GM19023 (cell line): ENCODE measurements around the gene TFDP1.

Experiments
- ATAC-seq: cut with Tn5 transposase; IDR thresholded peaks from one replicate; pipeline ENCODE4 v1.9.1; 2021; ENCODE audit warnings: mild to moderate bottlenecking, moderate library complexity; ENCODE audit not compliant: unreplicated experiment

The TFDP1 gene

GRCh38 chr13:113596321-113597200 lies 12.0 kb downstream of the TFDP1 start:
- no peak for ATAC-seq

- no peak for ATAC-seq
These were observed 13.0 kb downstream of the TFDP1 start for GRCh38 chr13:113597391-113598080.

GRCh38 chr13:113598081-113598410 lies 13.5 kb downstream of the TFDP1 start:
- no peak for ATAC-seq

- ATAC-seq: no peak
These were observed 13.9 kb downstream of the TFDP1 start for GRCh38 chr13:113598481-113598880.

GRCh38 chr13:113599391-113599790 lies 14.8 kb downstream of the TFDP1 start:
- ATAC-seq: no peak

GRCh38 chr13:113601166-113602070 lies 16.9 kb downstream of the TFDP1 start:
- ATAC-seq: no peak

GRCh38 chr13:113602291-113602988 lies 17.9 kb downstream of the TFDP1 start:
- no peak for ATAC-seq

GRCh38 chr13:113603116-113603710 lies 18.7 kb downstream of the TFDP1 start:
- no peak for ATAC-seq

GRCh38 chr13:113604186-113604585 lies 19.6 kb downstream of the TFDP1 start:
- ATAC-seq: no peak

- ATAC-seq: no peak
These were observed 20.9 kb downstream of the TFDP1 start for GRCh38 chr13:113605461-113605860.

GRCh38 chr13:113605866-113606438 lies 21.4 kb downstream of the TFDP1 start:
- ATAC-seq: no peak

- no peak for ATAC-seq
These were observed 22.7 kb downstream of the TFDP1 start for GRCh38 chr13:113607056-113607888.

GRCh38 chr13:113607889-113608635 lies 23.5 kb downstream of the TFDP1 start:
- no peak for ATAC-seq

- ATAC-seq: no peak
These were observed 24.5 kb downstream of the TFDP1 start for GRCh38 chr13:113608967-113609533.

GRCh38 chr13:113609616-113610015 lies 25.1 kb downstream of the TFDP1 start:
- ATAC-seq: no peak

- ATAC-seq: no peak
These were observed 25.7 kb downstream of the TFDP1 start for GRCh38 chr13:113610266-113610665.

- no peak for ATAC-seq
These were observed 27.4 kb downstream of the TFDP1 start for GRCh38 chr13:113611996-113612395.

- ATAC-seq: no peak
These were observed 28.1 kb downstream of the TFDP1 start for GRCh38 chr13:113612607-113613006.
